ENCODE results near the gene CDK6. TPM values are rescaled to one million over a fixed set of nuclear protein-coding genes. Genes with fewer than 3 reads are reported as not detected.

CDK6 gene
- total and polyA plus RNA-seq, 4 donors, result 3.3 to 35.0 (median 12.0) TPM

- no peak for DNase-seq (ENCODE audit: low spot score)
- no peaks in the 10 kb centered on the region for H3K36me3 ChIP-seq (ENCODE audit: control insufficient read depth in 4 of 4, insufficient read depth in 3 of 4, low read depth in 1 of 4, low read length in 3 of 4)
- 78% methylated on average over 1 of the region's 1 CpG for WGBS
These were observed 38.2 kb upstream of the CDK6 start for GRCh38 chr7:92874567-92874966.

More at GRCh38 chr7:92874567-92874966, 38.2 kb upstream of the CDK6 start:
- no peaks in the 10 kb centered on the region for H3K27me3 ChIP-seq (ENCODE audit: control insufficient read depth in 4 of 4, insufficient read depth in 4 of 4, low read length in 3 of 4)
- H3K27ac ChIP-seq (ENCODE audit: low read depth in 1 of 2, low read length in 2 of 2), result no peak overlapping the region
- peaks cover 0 to 1% (median under 1%) of the 10 kb centered on the region in 4 donors for H3K9me3 ChIP-seq (ENCODE audit: control insufficient read depth in 4 of 4, low read length in 3 of 4)
- no peaks in the 10 kb centered on the region for H3K4me1 ChIP-seq (ENCODE audit: control insufficient read depth in 4 of 4, insufficient read depth in 4 of 4, low read length in 3 of 4)
- no peak overlapping the region for H3K4me3 ChIP-seq (ENCODE audit: low read depth in 1 of 3, low read length in 3 of 3)
- TF ChIP-seq MAX (IDR thresholded peaks at IDR 0.05) (no peak), FOXA1 (IDR thresholded peaks at IDR 0.05) (no peak), ATF3 (IDR thresholded peaks at IDR 0.05) (no peak), TAF1 (conservative IDR thresholded peaks at IDR 0.05) (no peak), RAD21 (IDR thresholded peaks at IDR 0.05) (no peak), SP1 (IDR thresholded peaks at IDR 0.05) (no peak), REST (IDR thresholded peaks at IDR 0.05) (no peak), EGR1 (IDR thresholded peaks at IDR 0.05; ENCODE audit: low read depth in 2 of 2) (no peak), RXRA (IDR thresholded peaks at IDR 0.05) (no peak), HNF4A (conservative IDR thresholded peaks at IDR 0.05) (no peak), NR2F2 (IDR thresholded peaks at IDR 0.05) (no peak), ZBTB33 (IDR thresholded peaks at IDR 0.05) (no peak), JUND (IDR thresholded peaks at IDR 0.05) (no peak), HNF4G (IDR thresholded peaks at IDR 0.05) (no peak), CTCF (IDR thresholded peaks at IDR 0.05; ENCODE audit: low read depth, low read length, missing input control) (no peak), YY1 (IDR thresholded peaks at IDR 0.05) (no peak)
- no peak overlapping the region for H3K9ac ChIP-seq (ENCODE audit: low read depth in 1 of 2, low read length in 2 of 2)

Measured in liver (tissue), 9 donors.